ENCODE measurements around the gene LAG3. TPM values are rescaled to one million over a fixed set of nuclear protein-coding genes. Genes with fewer than 3 reads are reported as not detected.
A peak's percentile ranks its signal among the peaks of the same experiment; 100 is the strongest.

Gene LAG3
- total RNA-seq, 1 experiment from 2014 or later = 2.2 TPM

DNA sequence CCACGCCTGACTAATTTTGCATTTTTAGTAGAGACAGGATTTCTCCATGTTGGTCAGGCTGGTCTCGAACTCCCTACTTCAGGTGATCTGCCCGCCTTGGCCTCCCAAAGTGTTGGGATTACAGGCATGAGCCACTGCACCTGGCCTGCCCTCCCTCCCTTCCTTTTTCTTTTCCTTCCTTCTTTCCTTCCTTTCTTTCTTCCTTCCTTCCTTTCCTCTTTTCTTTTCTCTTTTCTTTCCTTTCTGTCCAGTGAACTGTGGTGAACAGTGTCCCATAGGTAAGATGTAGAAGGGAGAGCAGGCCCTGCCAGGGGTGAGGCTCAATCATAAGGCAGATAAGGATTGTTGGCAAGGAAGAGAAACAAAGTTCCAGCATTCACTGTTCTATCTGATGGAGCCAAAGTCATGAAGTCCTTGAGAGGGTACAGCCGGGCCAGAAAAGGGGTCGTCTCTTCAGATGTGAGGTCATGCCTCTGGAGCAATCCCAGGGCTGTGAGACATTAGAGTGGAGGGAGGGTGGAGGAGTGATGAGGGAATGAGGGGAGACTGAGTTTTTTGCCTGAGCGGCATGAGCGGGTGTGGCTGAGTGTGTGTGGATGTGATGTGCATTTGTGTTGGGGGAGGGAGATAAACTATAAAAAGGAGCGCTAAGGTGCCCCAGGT lies 15.2 kb upstream of the LAG3 start:
- no peak overlapping the region for H2BK20ac ChIP-seq (ENCODE audit: low read depth, low read length, poor library complexity, severe bottlenecking)
- H4K8ac ChIP-seq (replicated peaks; ENCODE audit: insufficient read length, low read depth, low read length) = no peak overlapping the region
- no peak overlapping the region for H3K18ac ChIP-seq (ENCODE audit: insufficient read length, low read depth, low read length)
- H2AFZ ChIP-seq (ENCODE audit: low read length) = no peak overlapping the region
- Mint-ChIP-seq H3K27me3 (ENCODE audit: low read depth) (no peaks in the 10 kb centered on the region; the same call in 1 of the 2 replicates), H3K4me1 (peaks cover 29 to 49% of the 10 kb centered on the region in 2 experiments), H3K9me3 (no peaks in the 10 kb centered on the region), H3K36me3 (ENCODE audit: insufficient read depth in 1 of 3, low read depth in 3 of 3) (peaks cover 0 to 4% (median 2%) of the 10 kb centered on the region in 3 experiments; a peak in 5 of 7 replicates), H3K27ac (peak overlapping the region in 1 of 3 experiments; percentile 1; a peak in 2 of 7 replicates), H3K4me3 (no peak overlapping the region)
- no peak overlapping the region for H4K5ac ChIP-seq (ENCODE audit: insufficient read length, low read depth, low read length)
- H3K9ac ChIP-seq (ENCODE audit: extremely low read depth, insufficient read length, low read length) = no peak overlapping the region
- H3K4ac ChIP-seq (ENCODE audit: low read depth, low read length) = no peak overlapping the region
- H3K4me2 ChIP-seq (ENCODE audit: insufficient read depth, insufficient read length, low read length) = no peak overlapping the region
- no CpG with 5 or more reads among the region's 8 CpGs for WGBS (ENCODE audit: extremely low coverage, insufficient read length, low lambda C conversion rate)
- no peak overlapping the region for H2BK120ac ChIP-seq (ENCODE audit: low read depth, low read length, poor library complexity, severe bottlenecking)
- peaks cover 2% of the 10 kb centered on the region; the same call in 1 of the 2 replicates for H3K79me2 ChIP-seq (ENCODE audit: insufficient read depth, low read length)
- no peak overlapping the region for H3K56ac ChIP-seq (ENCODE audit: insufficient read length, low read depth, low read length)
- H3T11ph ChIP-seq (ENCODE audit: low read length) = no peak overlapping the region
- no peak overlapping the region for H4K91ac ChIP-seq (ENCODE audit: insufficient read length, low read depth, low read length)
- no peak overlapping the region for H2BK5ac ChIP-seq (ENCODE audit: insufficient read length, low read length)
- no peak overlapping the region for H2BK15ac ChIP-seq (ENCODE audit: low read depth, low read length)
- H4K20me1 ChIP-seq (ENCODE audit: control insufficient read depth, insufficient read depth, insufficient read length) = no peaks in the 10 kb centered on the region
- H3K14ac ChIP-seq (ENCODE audit: insufficient read depth, low read length) = no peak overlapping the region
- H3K23ac ChIP-seq (ENCODE audit: insufficient read length, low read depth, low read length) = no peak overlapping the region
- H3K9me3 ChIP-seq (ENCODE audit: control insufficient read depth, low read depth, low read length) = no peaks in the 10 kb centered on the region
- no peak for DNase-seq
- no peaks in the 10 kb centered on the region for H3K27me3 ChIP-seq (ENCODE audit: insufficient read depth, low read length)
- TF ChIP-seq, protein P1, sequence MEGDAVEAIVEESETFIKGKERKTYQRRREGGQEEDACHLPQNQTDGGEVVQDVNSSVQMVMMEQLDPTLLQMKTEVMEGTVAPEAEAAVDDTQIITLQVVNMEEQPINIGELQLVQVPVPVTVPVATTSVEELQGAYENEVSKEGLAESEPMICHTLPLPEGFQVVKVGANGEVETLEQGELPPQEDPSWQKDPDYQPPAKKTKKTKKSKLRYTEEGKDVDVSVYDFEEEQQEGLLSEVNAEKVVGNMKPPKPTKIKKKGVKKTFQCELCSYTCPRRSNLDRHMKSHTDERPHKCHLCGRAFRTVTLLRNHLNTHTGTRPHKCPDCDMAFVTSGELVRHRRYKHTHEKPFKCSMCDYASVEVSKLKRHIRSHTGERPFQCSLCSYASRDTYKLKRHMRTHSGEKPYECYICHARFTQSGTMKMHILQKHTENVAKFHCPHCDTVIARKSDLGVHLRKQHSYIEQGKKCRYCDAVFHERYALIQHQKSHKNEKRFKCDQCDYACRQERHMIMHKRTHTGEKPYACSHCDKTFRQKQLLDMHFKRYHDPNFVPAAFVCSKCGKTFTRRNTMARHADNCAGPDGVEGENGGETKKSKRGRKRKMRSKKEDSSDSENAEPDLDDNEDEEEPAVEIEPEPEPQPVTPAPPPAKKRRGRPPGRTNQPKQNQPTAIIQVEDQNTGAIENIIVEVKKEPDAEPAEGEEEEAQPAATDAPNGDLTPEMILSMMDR (conservative IDR thresholded peaks at IDR 0.05) = no peak
- H3K79me1 ChIP-seq (ENCODE audit: insufficient read depth, low read depth, low read length, poor library complexity, severe bottlenecking) = no peaks in the 10 kb centered on the region
- no peak overlapping the region for H3K27ac ChIP-seq (ENCODE audit: insufficient read length, low read depth, low read length)
- 0 out of 2 replicates have a peak, but pooled peaks cover 2% of the 10 kb centered on the region for H3K4me1 ChIP-seq (ENCODE audit: insufficient read depth, low read length)
- no peaks in the 10 kb centered on the region for H3K23me2 ChIP-seq (ENCODE audit: insufficient read length, low read depth, low read length, poor library complexity, severe bottlenecking)
- no peak overlapping the region for H2AK5ac ChIP-seq (ENCODE audit: insufficient read length, low read length)
- no peak overlapping the region for H2BK12ac ChIP-seq (ENCODE audit: insufficient read length, low read depth, low read length)
